Cardiac fibroblast (primary cell): Measurements from ENCODE around the gene PGAP2.

Experiments used
- DNase-seq, 2 donors: peaks; one replicate each; pipeline versions ENCODE4 v3.0.0 to v3.0.0-alpha.2; 2010; ENCODE audit warnings: low read depth in 2 of 2
- H3K4me3 ChIP-seq, 2 donors: replicated peaks in 1 of 2; 1 replicate in 1 of 2; 2 replicates in 1 of 2; pipeline ENCODE4 v1.5.1; 2011; ENCODE audit warnings: low read depth in 2 of 2, low read length in 2 of 2, mild to moderate bottlenecking in 2 of 2, moderate library complexity in 1 of 2
- TF ChIP-seq, protein P1 (sequence below): IDR thresholded peaks from one replicate; pipeline ENCODE4 v1.5.1; 2011; ENCODE audit warnings: low read depth, mild to moderate bottlenecking, low read length, inconsistent platforms

The PGAP2 gene

GRCh38 chr11:3845670-3846069 lies 37.3 kb downstream of the PGAP2 start:
- TF ChIP-seq, protein P1, sequence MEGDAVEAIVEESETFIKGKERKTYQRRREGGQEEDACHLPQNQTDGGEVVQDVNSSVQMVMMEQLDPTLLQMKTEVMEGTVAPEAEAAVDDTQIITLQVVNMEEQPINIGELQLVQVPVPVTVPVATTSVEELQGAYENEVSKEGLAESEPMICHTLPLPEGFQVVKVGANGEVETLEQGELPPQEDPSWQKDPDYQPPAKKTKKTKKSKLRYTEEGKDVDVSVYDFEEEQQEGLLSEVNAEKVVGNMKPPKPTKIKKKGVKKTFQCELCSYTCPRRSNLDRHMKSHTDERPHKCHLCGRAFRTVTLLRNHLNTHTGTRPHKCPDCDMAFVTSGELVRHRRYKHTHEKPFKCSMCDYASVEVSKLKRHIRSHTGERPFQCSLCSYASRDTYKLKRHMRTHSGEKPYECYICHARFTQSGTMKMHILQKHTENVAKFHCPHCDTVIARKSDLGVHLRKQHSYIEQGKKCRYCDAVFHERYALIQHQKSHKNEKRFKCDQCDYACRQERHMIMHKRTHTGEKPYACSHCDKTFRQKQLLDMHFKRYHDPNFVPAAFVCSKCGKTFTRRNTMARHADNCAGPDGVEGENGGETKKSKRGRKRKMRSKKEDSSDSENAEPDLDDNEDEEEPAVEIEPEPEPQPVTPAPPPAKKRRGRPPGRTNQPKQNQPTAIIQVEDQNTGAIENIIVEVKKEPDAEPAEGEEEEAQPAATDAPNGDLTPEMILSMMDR = no peak
- no peak for DNase-seq
- no peak overlapping the region for H3K4me3 ChIP-seq

GRCh38 chr11:3849297-3849874 lies 41.0 kb downstream of the PGAP2 start:
- peak; percentile 65 to 66 for DNase-seq
- TF ChIP-seq, protein P1 = peak; percentile 70
- H3K4me3 ChIP-seq = no peak overlapping the region

DNA sequence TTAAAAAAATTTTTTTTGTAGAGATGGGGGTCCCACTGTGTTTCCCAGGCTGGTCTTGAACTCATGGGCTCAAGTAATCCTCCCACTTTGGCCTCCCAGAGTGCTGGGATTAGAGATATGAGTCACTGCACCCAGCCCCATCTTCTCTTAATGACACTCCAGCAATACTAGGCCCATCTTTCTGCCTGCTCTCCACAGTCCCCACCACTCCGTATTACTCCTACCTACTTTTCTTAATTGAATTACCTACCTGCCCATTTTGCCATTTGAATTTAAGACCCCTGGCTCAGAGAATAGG lies 45.1 kb downstream of the PGAP2 start:
- DNase-seq = no peak
- no peak overlapping the region for H3K4me3 ChIP-seq

DNA sequence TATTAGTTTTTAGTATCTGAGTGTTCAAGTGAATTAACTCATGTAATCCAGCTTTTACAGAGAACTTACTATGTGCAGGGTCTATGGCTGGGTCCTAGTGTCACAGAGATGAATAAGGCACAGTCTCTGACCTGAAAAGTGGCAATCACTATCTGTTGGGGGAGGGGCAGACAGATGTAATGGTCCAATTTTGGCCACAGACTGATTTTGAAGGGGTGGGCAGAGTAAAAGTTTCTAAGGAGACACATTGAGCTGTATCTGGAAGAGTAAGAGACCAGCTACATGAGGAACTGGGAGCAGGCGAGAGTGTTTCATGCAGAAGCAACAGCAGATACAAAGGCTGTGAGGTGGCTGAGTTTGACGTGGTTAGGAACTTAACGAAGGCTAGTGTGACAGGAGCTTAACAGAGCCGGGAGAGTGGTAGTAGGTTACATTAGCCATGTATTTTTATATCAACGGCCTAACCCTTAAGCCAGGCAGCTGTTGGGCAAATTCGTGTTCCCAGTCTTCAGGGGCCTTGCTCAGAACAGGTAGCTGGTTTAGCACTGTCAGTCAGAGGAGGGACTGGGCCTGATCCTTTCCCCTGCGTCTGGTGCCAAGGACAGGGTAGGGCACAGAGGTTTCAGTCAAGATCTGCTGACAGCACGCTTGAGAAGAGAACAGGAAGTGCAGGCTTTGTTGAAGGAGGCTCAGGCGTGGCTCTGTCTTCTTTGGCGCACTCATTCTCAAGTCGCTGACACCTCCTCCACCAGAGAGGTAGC lies 45.7 kb downstream of the PGAP2 start:
- TF ChIP-seq, protein P1 = no peak
- no peak for DNase-seq

More for the DNA sequence above, 45.1 kb downstream of the PGAP2 start:
- TF ChIP-seq, protein P1 = no peak

GRCh38 chr11:3854660-3854976 lies 46.3 kb downstream of the PGAP2 start:
- no peak for DNase-seq
- TF ChIP-seq, protein P1 = no peak
- H3K4me3 ChIP-seq = no peak overlapping the region

More for the DNA sequence above, 45.7 kb downstream of the PGAP2 start:
- no peak overlapping the region for H3K4me3 ChIP-seq

DNA sequence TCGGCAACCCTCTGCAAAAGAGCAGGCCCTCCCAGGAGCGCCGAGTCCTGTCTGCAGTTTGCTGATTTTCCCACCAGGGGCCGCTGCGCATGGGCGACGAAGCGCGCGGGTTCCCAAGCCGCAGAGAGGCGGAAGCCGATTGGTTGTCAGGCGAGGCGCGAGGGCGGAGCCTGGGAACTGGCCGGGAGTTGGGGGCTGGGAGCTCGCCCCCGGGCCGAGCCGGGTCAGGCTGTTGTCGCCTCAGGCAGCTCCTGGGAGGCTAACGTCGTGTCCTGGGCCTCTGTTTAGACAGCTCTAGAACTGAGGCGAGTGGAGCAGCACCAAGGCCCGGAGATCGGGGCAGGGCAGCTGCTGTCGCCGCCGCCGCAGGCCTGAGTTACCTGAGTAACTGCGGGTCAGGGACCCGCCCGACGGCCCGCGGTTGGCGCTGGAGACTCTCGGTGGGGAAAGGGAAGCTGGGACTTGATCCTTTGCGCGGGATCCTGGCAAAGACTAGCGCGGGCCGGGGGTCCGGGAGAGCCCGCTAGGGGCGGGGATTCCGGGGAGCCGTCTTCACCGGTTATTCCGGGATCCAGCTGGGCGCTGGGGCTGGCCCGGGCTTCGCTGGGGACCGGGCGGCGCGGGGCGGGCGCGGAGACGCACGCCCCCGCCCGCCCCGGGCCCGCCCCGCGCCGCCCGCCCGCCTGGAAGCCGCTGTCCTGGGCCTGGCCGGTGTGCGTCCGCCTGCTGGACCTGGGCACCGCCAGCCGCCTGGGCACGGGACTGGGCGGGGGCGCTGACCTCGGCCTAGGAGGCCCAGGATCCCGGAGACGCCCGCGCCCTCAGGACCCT lies 46.8 kb downstream of the PGAP2 start, which contains the start of gene STIM1:
Gene STIM1 (plus strand): TSS at position 688 of the 831 bp plus-strand sequence. CDS start 607 bp downstream, outside the sequence.
- peak within 1 kb of the TSS; percentile 80 to 87 for H3K4me3 ChIP-seq
- DNase-seq = peak; percentile 95 to 96
- TF ChIP-seq, protein P1 = peak; percentile 94
